ENCODE results near the gene ALB. TPM values are rescaled to one million over a fixed set of nuclear protein-coding genes. Genes with fewer than 3 reads are reported as not detected.

ALB gene
- total RNA-seq, 1 experiment from 2014 or later: 0.22 TPM

DNA sequence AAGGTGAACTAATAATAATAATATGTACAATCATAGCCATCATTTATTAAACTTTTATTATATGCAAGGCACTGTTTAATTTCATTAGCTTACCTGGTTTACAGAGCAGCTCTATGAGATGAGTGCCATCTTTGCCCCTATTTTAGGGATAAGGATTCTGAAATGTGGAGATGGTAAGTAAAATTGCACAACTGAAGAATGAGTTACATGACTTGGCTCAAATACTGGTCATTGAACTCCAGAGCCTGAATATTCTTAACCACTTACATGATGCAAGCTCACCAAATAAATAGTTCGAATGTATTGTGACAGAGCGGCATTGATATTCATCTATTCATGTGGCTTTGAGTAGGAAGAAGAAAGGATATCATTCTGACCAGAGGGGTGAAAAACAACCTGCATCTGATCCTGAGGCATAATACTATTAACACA lies 11.7 kb downstream of the ALB start:
- BruUV-seq (replicated peaks): no TSS peak

DNA sequence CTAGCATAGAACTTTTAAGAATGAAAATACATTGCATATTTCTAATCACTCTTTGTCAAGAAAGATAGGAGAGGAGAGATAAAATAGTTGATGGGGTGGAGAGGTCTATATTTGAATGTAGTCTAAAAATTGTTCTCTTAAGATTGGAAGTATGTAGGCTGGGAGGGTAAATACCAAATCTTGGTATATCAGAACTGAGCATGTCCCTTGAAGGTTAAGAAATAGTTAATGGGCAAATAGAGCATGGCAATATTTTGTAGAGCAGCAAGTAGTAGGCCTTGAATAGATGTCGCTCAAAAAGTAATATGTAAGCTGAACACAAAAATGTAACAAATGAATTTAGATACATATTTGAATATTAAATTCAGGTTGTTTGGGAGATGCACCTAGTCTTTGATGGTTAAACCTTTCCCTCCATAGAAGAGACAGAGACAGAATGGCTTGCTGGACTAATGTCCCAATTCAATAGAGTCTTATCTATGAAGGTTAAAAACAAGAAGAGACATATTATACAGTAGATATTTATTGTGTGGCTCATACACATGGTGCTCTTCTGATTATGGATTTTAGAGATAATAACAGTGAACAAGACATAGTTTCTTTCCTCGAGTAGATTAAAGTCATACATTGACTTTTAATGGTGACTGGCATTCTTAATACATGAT lies 12.5 kb downstream of the ALB start:
- Histone ChIP-seq H4K20me1 (ENCODE audit: low read length) (no peaks in the 10 kb centered on the region), H2AFZ (ENCODE audit: low read length) (no peak overlapping the region), H3K4me2 (ENCODE audit: low read length) (no peak overlapping the region), H3K27me3 (ENCODE audit: low read length) (peaks cover 80% of the 10 kb centered on the region), H3K4me3 (ENCODE audit: low read length) (no peak overlapping the region), H3K27ac (ENCODE audit: low read length) (no peak overlapping the region), H3K79me2 (ENCODE audit: low read length) (no peaks in the 10 kb centered on the region), H3F3A (ENCODE audit: low read length, unreplicated experiment) (no peaks in the 10 kb centered on the region), H3K9me2 (replicated peaks; ENCODE audit: low read length) (no peaks in the 10 kb centered on the region), H3K9me3 (ENCODE audit: low read length) (no peaks in the 10 kb centered on the region), H3K36me3 (ENCODE audit: low read depth, low read length) (no peaks in the 10 kb centered on the region), H3K4me1 (ENCODE audit: insufficient read depth, low read length) (no peaks in the 10 kb centered on the region), H3K9ac (ENCODE audit: low read length) (no peak overlapping the region)
- ChIA-PET CTCF (no interaction called here), POLR2A (ENCODE audit: unreplicated experiment) (no interaction called here)
- TF ChIP-seq, protein P1, sequence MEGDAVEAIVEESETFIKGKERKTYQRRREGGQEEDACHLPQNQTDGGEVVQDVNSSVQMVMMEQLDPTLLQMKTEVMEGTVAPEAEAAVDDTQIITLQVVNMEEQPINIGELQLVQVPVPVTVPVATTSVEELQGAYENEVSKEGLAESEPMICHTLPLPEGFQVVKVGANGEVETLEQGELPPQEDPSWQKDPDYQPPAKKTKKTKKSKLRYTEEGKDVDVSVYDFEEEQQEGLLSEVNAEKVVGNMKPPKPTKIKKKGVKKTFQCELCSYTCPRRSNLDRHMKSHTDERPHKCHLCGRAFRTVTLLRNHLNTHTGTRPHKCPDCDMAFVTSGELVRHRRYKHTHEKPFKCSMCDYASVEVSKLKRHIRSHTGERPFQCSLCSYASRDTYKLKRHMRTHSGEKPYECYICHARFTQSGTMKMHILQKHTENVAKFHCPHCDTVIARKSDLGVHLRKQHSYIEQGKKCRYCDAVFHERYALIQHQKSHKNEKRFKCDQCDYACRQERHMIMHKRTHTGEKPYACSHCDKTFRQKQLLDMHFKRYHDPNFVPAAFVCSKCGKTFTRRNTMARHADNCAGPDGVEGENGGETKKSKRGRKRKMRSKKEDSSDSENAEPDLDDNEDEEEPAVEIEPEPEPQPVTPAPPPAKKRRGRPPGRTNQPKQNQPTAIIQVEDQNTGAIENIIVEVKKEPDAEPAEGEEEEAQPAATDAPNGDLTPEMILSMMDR (conservative IDR thresholded peaks at IDR 0.05; ENCODE audit: low read depth, low read length): no peak
- TF ChIP-seq EZH2 (IDR thresholded peaks at IDR 0.05; ENCODE audit: low read length, unreplicated experiment): no peak
- no peak for TF ChIP-seq EZH2phosphoT487 (IDR thresholded peaks at IDR 0.05; ENCODE audit: borderline replicate concordance, low read length)
- ATAC-seq (no peak), DNase-seq (no peak)
- intact Hi-C loops (cut with micrococcal nuclease): no loop called here
- BruUV-seq (replicated peaks): no TSS peak

More for the DNA sequence above, 11.7 kb downstream of the ALB start:
- ChIA-PET CTCF (no interaction called here), POLR2A (ENCODE audit: unreplicated experiment) (no interaction called here)
- Histone ChIP-seq H2AFZ (ENCODE audit: low read length) (no peak overlapping the region), H3K9me3 (ENCODE audit: low read length) (no peaks in the 10 kb centered on the region), H3K4me1 (ENCODE audit: insufficient read depth, low read length) (no peaks in the 10 kb centered on the region), H3K9ac (ENCODE audit: low read length) (no peak overlapping the region), H3K9me2 (replicated peaks; ENCODE audit: low read length) (no peaks in the 10 kb centered on the region), H3F3A (ENCODE audit: low read length, unreplicated experiment) (no peaks in the 10 kb centered on the region), H3K27me3 (ENCODE audit: low read length) (peaks cover 81% of the 10 kb centered on the region), H3K4me2 (ENCODE audit: low read length) (no peak overlapping the region), H3K36me3 (ENCODE audit: low read depth, low read length) (no peaks in the 10 kb centered on the region), H3K79me2 (ENCODE audit: low read length) (no peaks in the 10 kb centered on the region), H3K27ac (ENCODE audit: low read length) (no peak overlapping the region), H3K4me3 (ENCODE audit: low read length) (no peak overlapping the region), H4K20me1 (ENCODE audit: low read length) (no peaks in the 10 kb centered on the region)
- intact Hi-C loops (cut with micrococcal nuclease): no loop called here
- DNase-seq (no peak), ATAC-seq (no peak)
- TF ChIP-seq, protein P1 (conservative IDR thresholded peaks at IDR 0.05; ENCODE audit: low read depth, low read length): no peak
- no peak for TF ChIP-seq EZH2 (IDR thresholded peaks at IDR 0.05; ENCODE audit: low read length, unreplicated experiment)
- TF ChIP-seq EZH2phosphoT487 (IDR thresholded peaks at IDR 0.05; ENCODE audit: borderline replicate concordance, low read length): no peak

DNA sequence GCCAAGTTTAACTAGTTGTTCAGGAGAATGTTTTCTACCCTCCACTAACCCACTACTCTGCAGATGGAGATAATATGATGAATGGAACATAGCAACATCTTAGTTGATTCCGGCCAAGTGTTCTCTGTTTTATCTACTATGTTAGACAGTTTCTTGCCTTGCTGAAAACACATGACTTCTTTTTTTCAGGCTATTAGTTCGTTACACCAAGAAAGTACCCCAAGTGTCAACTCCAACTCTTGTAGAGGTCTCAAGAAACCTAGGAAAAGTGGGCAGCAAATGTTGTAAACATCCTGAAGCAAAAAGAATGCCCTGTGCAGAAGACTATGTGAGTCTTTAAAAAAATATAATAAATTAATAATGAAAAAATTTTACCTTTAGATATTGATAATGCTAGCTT lies 13.3 kb downstream of the ALB start:
- H3F3A ChIP-seq (ENCODE audit: low read length, unreplicated experiment): no peaks in the 10 kb centered on the region
- intact Hi-C loops (cut with micrococcal nuclease): no loop called here
- no peak overlapping the region for H3K27ac ChIP-seq (ENCODE audit: low read length)
- ChIA-PET POLR2A (ENCODE audit: unreplicated experiment) (no interaction called here), CTCF (no interaction called here)
- H3K9ac ChIP-seq (ENCODE audit: low read length): no peak overlapping the region
- no peaks in the 10 kb centered on the region for H3K9me2 ChIP-seq (replicated peaks; ENCODE audit: low read length)
- no TSS peak for BruUV-seq (replicated peaks)
- no peak overlapping the region for H3K4me2 ChIP-seq (ENCODE audit: low read length)
- H3K79me2 ChIP-seq (ENCODE audit: low read length): no peaks in the 10 kb centered on the region
- H3K4me1 ChIP-seq (ENCODE audit: insufficient read depth, low read length): no peaks in the 10 kb centered on the region
- H3K36me3 ChIP-seq (ENCODE audit: low read depth, low read length): no peaks in the 10 kb centered on the region
- peaks cover 75% of the 10 kb centered on the region for H3K27me3 ChIP-seq (ENCODE audit: low read length)
- TF ChIP-seq, protein P1 (conservative IDR thresholded peaks at IDR 0.05; ENCODE audit: low read depth, low read length): no peak
- TF ChIP-seq EZH2phosphoT487 (IDR thresholded peaks at IDR 0.05; ENCODE audit: borderline replicate concordance, low read length) (no peak), EZH2 (IDR thresholded peaks at IDR 0.05; ENCODE audit: low read length, unreplicated experiment) (no peak)
- no peak overlapping the region for H2AFZ ChIP-seq (ENCODE audit: low read length)
- ATAC-seq: no peak
- no peak overlapping the region for H3K4me3 ChIP-seq (ENCODE audit: low read length)
- H4K20me1 ChIP-seq (ENCODE audit: low read length): no peaks in the 10 kb centered on the region
- no peaks in the 10 kb centered on the region for H3K9me3 ChIP-seq (ENCODE audit: low read length)
- DNase-seq: no peak

All from PC-3 (cell line).